HCT116 (cell line): Measurements from ENCODE around the gene ATM. TPM values are rescaled to one million over a fixed set of nuclear protein-coding genes. Genes with fewer than 3 reads are reported as not detected.

Experiments
- ATAC-seq: fragments of 200-7000 bp; cut with Tn5 transposase; 2 replicates; pipeline ENCODE4 v1.9.1; 2020; ENCODE audit warnings: mild to moderate bottlenecking, moderate library complexity
- BruUV-seq: library from RNA; stranded (reverse); fragments of 400-500 nt; replicated peaks from 2 replicates; lab custom pipeline; 2021; lab: Mats Ljungman, UMichigan
- CTCF ChIA-PET: fragments of 300-600 bp; sonication (Branson Sonifier 250); formaldehyde crosslinking; loops from one replicate; lab custom pipeline; 2021; ENCODE audit warnings: antibody characterized with exemption; lab: Charles Lee
- POLR2A ChIA-PET: fragments of 300-600, 350-600 bp; sonication (Branson Sonifier 250); formaldehyde crosslinking; loops from one replicate; lab custom pipeline; 2021; ENCODE audit warnings: antibody characterized with exemption; lab: Charles Lee
- RAD21 ChIA-PET, 2 experiments: fragments of 300-600 bp; sonication (Branson Sonifier 250); formaldehyde crosslinking; loops; one replicate each; lab custom pipeline; 2023; ENCODE audit warnings: low total read pairs in 2 of 2; ENCODE audit not compliant: uncharacterized antibody in 2 of 2, unreplicated experiment in 2 of 2, low non-redundant PET in 1 of 2; lab: Charles Lee
- DNase-seq: peaks from one replicate; pipeline ENCODE4 v3.0.0-alpha.2; 2010; ENCODE audit warnings: low read depth, low spot score
- H2AFZ ChIP-seq: fragments of 200-600 bp; shearing (Covaris generic), sonication (generic); 2 replicates; pipeline ENCODE4 v1.6.1; 2017; ENCODE audit warnings: low read depth, mixed run types, mixed read lengths, antibody characterized with exemption, low read length; ENCODE audit not compliant: poor library complexity, severe bottlenecking
- H3K27ac ChIP-seq: 2 replicates; pipeline ENCODE4 v1.5.1; 2012; ENCODE audit warnings: low read depth, low read length
- H3K27me3 ChIP-seq: fragments of 200-600 bp; sonication (generic); 2 replicates; pipeline ENCODE4 v1.6.1; 2016; ENCODE audit warnings: mixed run types, low read length, mixed read lengths; ENCODE audit not compliant: insufficient read depth
- H3K36me3 ChIP-seq, 2 experiments: fragments of 200-500 bp in 1 of 2; fragments of 200-600 bp in 1 of 2; sonication (Bioruptor generic) in 1 of 2; sonication (generic) in 1 of 2; 2 replicates each; pipeline versions ENCODE4 v1.5.1 to v1.6.1; 2014 to 2016; ENCODE audit warnings: low read length in 2 of 2, inconsistent platforms in 1 of 2, mixed read lengths in 1 of 2, mixed run types in 1 of 2; ENCODE audit not compliant: insufficient read depth in 2 of 2, control insufficient read depth in 1 of 2
- H3K4me1 ChIP-seq, 2 experiments: fragments of 200-600 bp in 1 of 2; sonication (generic) in 1 of 2; 2 replicates each; pipeline versions ENCODE4 v1.5.1 to v1.6.1; 2012 to 2017; ENCODE audit warnings: low read length in 2 of 2, inconsistent platforms in 1 of 2, mild to moderate bottlenecking in 1 of 2, mixed read lengths in 1 of 2, mixed run types in 1 of 2, moderate library complexity in 1 of 2; ENCODE audit not compliant: insufficient read depth in 2 of 2, control insufficient read depth in 1 of 2
- H3K4me2 ChIP-seq: fragments of 200-600 bp; sonication (generic); 2 replicates; pipeline ENCODE4 v1.6.1; 2017; ENCODE audit warnings: mixed run types, low read length, mixed read lengths
- H3K4me3 ChIP-seq, 2 experiments: fragments of 200-600 bp in 1 of 2; sonication (generic) in 1 of 2; replicated peaks in 1 of 2; 2 replicates each; pipeline ENCODE4 v1.5.1; 2011 to 2016; ENCODE audit warnings: low read length in 2 of 2, control low read depth in 1 of 2, low read depth in 1 of 2, mild to moderate bottlenecking in 1 of 2, mixed read lengths in 1 of 2, mixed run types in 1 of 2
- H3K79me2 ChIP-seq: fragments of 200-600 bp; sonication (generic); 2 replicates; pipeline ENCODE4 v1.6.1; 2017; ENCODE audit warnings: mild to moderate bottlenecking, mixed run types, low read length, moderate library complexity, mixed read lengths; ENCODE audit not compliant: insufficient read depth
- H3K9ac ChIP-seq: fragments of 200-600 bp; sonication (generic); 2 replicates; pipeline ENCODE4 v1.6.1; 2016; ENCODE audit warnings: low read length, mixed read lengths
- H3K9me2 ChIP-seq: fragments of 200-600 bp; sonication (generic), shearing (Covaris generic); 2 replicates; pipeline ENCODE4 v1.6.1; 2017; ENCODE audit warnings: mixed run types, mild to moderate bottlenecking, moderate library complexity; ENCODE audit not compliant: insufficient read depth
- H3K9me3 ChIP-seq, 2 experiments: fragments of 200-500 bp in 1 of 2; fragments of 200-600 bp in 1 of 2; sonication (Bioruptor generic) in 1 of 2; sonication (generic) in 1 of 2; 2 replicates each; pipeline ENCODE4 v1.6.1; 2014 to 2017; ENCODE audit warnings: low read length in 2 of 2, mixed read lengths in 2 of 2, inconsistent platforms in 1 of 2, low read depth in 1 of 2, mild to moderate bottlenecking in 1 of 2, mixed run types in 1 of 2, moderate library complexity in 1 of 2; ENCODE audit not compliant: control insufficient read depth in 1 of 2, insufficient read depth in 1 of 2
- H4K20me1 ChIP-seq: fragments of 200-600 bp; sonication (generic), shearing (Covaris generic); 2 replicates; pipeline ENCODE4 v1.6.1; 2017; ENCODE audit warnings: mixed run types, mild to moderate bottlenecking, moderate library complexity; ENCODE audit not compliant: insufficient read depth
- CBX3 ChIP-seq: IDR thresholded peaks from 2 replicates; pipeline ENCODE4 v1.6.1; 2012; ENCODE audit warnings: low read depth
- CEBPB ChIP-seq: IDR thresholded peaks from 2 replicates; pipeline ENCODE4 v1.6.1; 2012; ENCODE audit warnings: low read depth
- EGR1 ChIP-seq: IDR thresholded peaks from 2 replicates; pipeline ENCODE4 v1.6.1; 2012; ENCODE audit warnings: low read depth
- ELF1 ChIP-seq: IDR thresholded peaks from 2 replicates; pipeline ENCODE4 v1.6.1; 2012; ENCODE audit warnings: low read depth, borderline replicate concordance
- EZH2 ChIP-seq: fragments of 200-600 bp; sonication (generic); IDR thresholded peaks from 2 replicates; pipeline ENCODE4 v1.6.1; 2017; ENCODE audit warnings: antibody characterized with exemption, mixed run types
- FOSL1 ChIP-seq: IDR thresholded peaks from 2 replicates; pipeline ENCODE4 v1.6.1; 2012; ENCODE audit warnings: low read depth
- JUND ChIP-seq: IDR thresholded peaks from 2 replicates; pipeline ENCODE4 v1.6.1; 2012
- POLR2AphosphoS5 ChIP-seq: IDR thresholded peaks from 2 replicates; pipeline ENCODE4 v1.6.1; 2011; ENCODE audit warnings: mild to moderate bottlenecking, low read depth, low read length, moderate library complexity
- REST ChIP-seq: IDR thresholded peaks from 2 replicates; pipeline ENCODE4 v1.6.1; 2012; ENCODE audit warnings: low read depth
- SIN3A ChIP-seq: IDR thresholded peaks from 2 replicates; pipeline ENCODE4 v1.6.1; 2012; ENCODE audit warnings: low read depth
- SP1 ChIP-seq: IDR thresholded peaks from 2 replicates; pipeline ENCODE4 v1.6.1; 2012; ENCODE audit warnings: low read depth
- SRF ChIP-seq: IDR thresholded peaks from 2 replicates; pipeline ENCODE4 v1.6.1; 2012; ENCODE audit warnings: low read depth
- TCF7L2 ChIP-seq: IDR thresholded peaks from 2 replicates; pipeline ENCODE4 v1.7.0; 2011; ENCODE audit warnings: borderline replicate concordance, inconsistent platforms; ENCODE audit not compliant: insufficient read depth, insufficient read length; ENCODE audit errors: extremely low read depth
- ZFX ChIP-seq: fragments of 450-650 bp; IDR thresholded peaks from 2 replicates; pipeline ENCODE4 v1.6.1; 2017
- ZNF274 ChIP-seq: fragments of 200-500 bp; sonication (Bioruptor generic); IDR thresholded peaks from 2 replicates; pipeline ENCODE4 v1.6.1; 2014; ENCODE audit warnings: mild to moderate bottlenecking, low read depth, low read length, inconsistent platforms
- intact Hi-C: fragments of 100-400 bp; cut with micrococcal nuclease; formaldehyde crosslinking; loops from 2 replicates; pipeline ENCODE4 v1.10.0; 2022
- total RNA-seq: library from RNA; stranded (reverse); gene quantifications from one replicate; pipeline ENCODE4 v1.2.1, GENCODE V29; 2021; ENCODE audit not compliant: unreplicated experiment
- TF ChIP-seq, protein P1 (sequence below): IDR thresholded peaks from 2 replicates; pipeline ENCODE4 v1.6.1; 2011; ENCODE audit warnings: mild to moderate bottlenecking, low read length, moderate library complexity; ENCODE audit not compliant: insufficient replicate concordance; ENCODE audit errors: extremely low read depth
- TF ChIP-seq, protein P2 (sequence below): IDR thresholded peaks from 2 replicates; pipeline ENCODE4 v1.6.1; 2012

Gene ATM
- total RNA-seq, 1 experiment from 2014 or later = 32.2 TPM

- Histone ChIP-seq H3K79me2 (no peaks in the 10 kb centered on the region), H3K36me3 (peaks cover 0 to 5% of the 10 kb centered on the region in 2 experiments; a peak in 1 of 4 replicates), H3K27me3 (no peaks in the 10 kb centered on the region), H4K20me1 (no peaks in the 10 kb centered on the region), H3K4me2 (no peak overlapping the region), H3K27ac (no peak overlapping the region), H3K9me2 (no peaks in the 10 kb centered on the region), H3K9ac (no peak overlapping the region), H3K4me1 (no peaks in the 10 kb centered on the region), H3K4me3 (no peak overlapping the region), H3K9me3 (no peaks in the 10 kb centered on the region), H2AFZ (no peak overlapping the region)
- intact Hi-C loops = no loop called here
- POLR2A ChIA-PET = no interaction called here
- ATAC-seq (no peak), DNase-seq (no peak)
- TF ChIP-seq TCF7L2 = no peak
- no peak for TF ChIP-seq FOSL1
- no peak for TF ChIP-seq POLR2AphosphoS5
- TF ChIP-seq SP1 = no peak
- no peak for TF ChIP-seq SIN3A
- CTCF ChIA-PET = no interaction called here
- RAD21 ChIA-PET = no interaction called here
- BruUV-seq = no TSS peak
Observed at GRCh38 chr11:108242422-108242821, 19.6 kb downstream of the ATM start.

DNA sequence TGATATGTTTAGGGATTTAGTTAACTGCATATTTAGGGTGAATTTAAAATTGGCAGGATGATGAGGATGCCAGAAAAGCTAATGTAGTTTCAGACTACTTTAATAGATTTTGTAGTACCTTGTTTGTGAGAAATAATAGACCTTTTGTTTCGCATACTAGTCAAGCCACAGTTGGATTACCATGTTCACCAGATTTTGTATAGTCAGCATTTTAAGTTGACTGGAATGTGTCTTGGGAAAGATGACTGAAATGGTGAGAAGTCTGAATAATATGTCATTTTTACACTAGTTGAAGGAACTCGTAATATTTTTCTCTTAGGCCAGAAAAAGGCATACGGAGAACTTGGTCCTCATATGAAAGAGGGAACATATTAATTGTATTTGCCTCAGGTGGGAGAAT, 23.4 kb downstream of the ATM start:
- H3K36me3 ChIP-seq = peaks cover 0 to 5% of the 10 kb centered on the region in 2 experiments; a peak in 3 of 4 replicates
- H3K27ac ChIP-seq = no peak overlapping the region
- POLR2A ChIA-PET = no interaction called here
- H3K4me2 ChIP-seq = no peak overlapping the region
- no peaks in the 10 kb centered on the region for H3K9me2 ChIP-seq
- intact Hi-C loops = no loop called here
- CTCF ChIA-PET = no interaction called here
- no peak overlapping the region for H3K4me3 ChIP-seq
- no peak for ATAC-seq
- H3K27me3 ChIP-seq = no peaks in the 10 kb centered on the region
- H3K9ac ChIP-seq = no peak overlapping the region
- no TSS peak for BruUV-seq
- H3K79me2 ChIP-seq = no peaks in the 10 kb centered on the region
- RAD21 ChIA-PET = no interaction called here
- H4K20me1 ChIP-seq = no peaks in the 10 kb centered on the region
- TF ChIP-seq TCF7L2 (no peak), SIN3A (no peak), REST (no peak), SRF (no peak), ELF1 (no peak), CBX3 (no peak), EZH2 (no peak), JUND (no peak), FOSL1 (no peak), CEBPB (no peak), ZFX (no peak), ZNF274 (no peak), EGR1 (no peak)
- TF ChIP-seq, protein P1, sequence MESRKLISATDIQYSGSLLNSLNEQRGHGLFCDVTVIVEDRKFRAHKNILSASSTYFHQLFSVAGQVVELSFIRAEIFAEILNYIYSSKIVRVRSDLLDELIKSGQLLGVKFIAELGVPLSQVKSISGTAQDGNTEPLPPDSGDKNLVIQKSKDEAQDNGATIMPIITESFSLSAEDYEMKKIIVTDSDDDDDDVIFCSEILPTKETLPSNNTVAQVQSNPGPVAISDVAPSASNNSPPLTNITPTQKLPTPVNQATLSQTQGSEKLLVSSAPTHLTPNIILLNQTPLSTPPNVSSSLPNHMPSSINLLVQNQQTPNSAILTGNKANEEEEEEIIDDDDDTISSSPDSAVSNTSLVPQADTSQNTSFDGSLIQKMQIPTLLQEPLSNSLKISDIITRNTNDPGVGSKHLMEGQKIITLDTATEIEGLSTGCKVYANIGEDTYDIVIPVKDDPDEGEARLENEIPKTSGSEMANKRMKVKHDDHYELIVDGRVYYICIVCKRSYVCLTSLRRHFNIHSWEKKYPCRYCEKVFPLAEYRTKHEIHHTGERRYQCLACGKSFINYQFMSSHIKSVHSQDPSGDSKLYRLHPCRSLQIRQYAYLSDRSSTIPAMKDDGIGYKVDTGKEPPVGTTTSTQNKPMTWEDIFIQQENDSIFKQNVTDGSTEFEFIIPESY = no peak
- TF ChIP-seq, protein P2, sequence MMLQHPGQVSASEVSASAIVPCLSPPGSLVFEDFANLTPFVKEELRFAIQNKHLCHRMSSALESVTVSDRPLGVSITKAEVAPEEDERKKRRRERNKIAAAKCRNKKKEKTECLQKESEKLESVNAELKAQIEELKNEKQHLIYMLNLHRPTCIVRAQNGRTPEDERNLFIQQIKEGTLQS = no peak
- TF ChIP-seq, all 23 proteins: peak for 0
- no peaks in the 10 kb centered on the region for H3K9me3 ChIP-seq
- no peak for DNase-seq
- no peak overlapping the region for H2AFZ ChIP-seq
- H3K4me1 ChIP-seq = no peaks in the 10 kb centered on the region
